K562 (cell line): ENCODE measurements around the gene DENND1A. TPM values are rescaled to one million over a fixed set of nuclear protein-coding genes. Genes with fewer than 3 reads are reported as not detected.

ENCODE experiments used
- ATAC-seq: fragments of 200-7000 bp; cut with Tn5 transposase; 3 replicates; pipeline ENCODE4 v1.9.1; 2020; ENCODE audit warnings: moderate library complexity
- BruUV-seq: library from RNA; stranded (reverse); fragments of 400-500 nt; replicated peaks from 2 replicates; lab custom pipeline; 2021; lab: Mats Ljungman, UMichigan
- CTCF ChIA-PET: fragments of 300-600 bp; formaldehyde crosslinking; extraction: SDS; loops from one replicate; lab custom pipeline; 2021; ENCODE audit warnings: low intra/inter-chr PET ratio; lab: Yijun Ruan, JAX
- POLR2A ChIA-PET: fragments of 300-600, 350-650 bp; sonication (Branson Sonifier 250); formaldehyde crosslinking; extraction: SDS; loops from one replicate; lab custom pipeline; 2021; ENCODE audit warnings: antibody characterized with exemption, inconsistent platforms; lab: Yijun Ruan, JAX
- DNase-seq, 4 experiments: peaks; one replicate each; pipeline versions ENCODE4 v3.0.0 to v3.0.0-alpha.2; 2011 to 2018; ENCODE audit warnings: low spot score in 3 of 4, mixed read lengths in 3 of 4; ENCODE audit errors: extremely low read depth in 1 of 4
- FAIRE-seq: peaks from 2 replicates; lab custom pipeline; 2011; peaks lifted over from hg19 to GRCh38; lab: Jason Lieb, UNC
- H2AFZ ChIP-seq: 2 replicates; pipeline ENCODE4 v1.6.0; 2011; ENCODE audit warnings: low read depth, low read length, control low read depth, inconsistent platforms
- H3K27ac ChIP-seq: fragments of 200-600 bp; 3 replicates; pipeline ENCODE4 v1.8.0; 2011; ENCODE audit warnings: low read depth, mild to moderate bottlenecking, control low read depth, inconsistent platforms, low read length, moderate library complexity, mixed read lengths; ENCODE audit errors: extremely low read depth
- H3K27me3 ChIP-seq, 2 experiments: fragments of 300-600 bp in 1 of 2; 2 replicates in 1 of 2; 3 replicates in 1 of 2; pipeline versions ENCODE4 v1.6.0 to v1.8.0; 2011; ENCODE audit warnings: inconsistent platforms in 2 of 2, low read length in 2 of 2, mild to moderate bottlenecking in 1 of 2, mixed read lengths in 1 of 2, moderate library complexity in 1 of 2; ENCODE audit not compliant: control insufficient read depth in 2 of 2, insufficient read depth in 2 of 2
- H3K36me3 ChIP-seq: fragments of 300-600 bp; 3 replicates; pipeline ENCODE4 v1.8.0; 2011; ENCODE audit warnings: mild to moderate bottlenecking, low read length, inconsistent platforms; ENCODE audit not compliant: control insufficient read depth, insufficient read depth
- H3K4me1 ChIP-seq, 2 experiments: fragments of 200-600 bp in 1 of 2; replicated peaks in 1 of 2; 2 replicates in 1 of 2; 3 replicates in 1 of 2; pipeline versions ENCODE4 v1.5.1 to v1.8.0; 2011; ENCODE audit warnings: inconsistent platforms in 2 of 2, low read length in 2 of 2, mild to moderate bottlenecking in 1 of 2, mixed read lengths in 1 of 2, moderate library complexity in 1 of 2; ENCODE audit not compliant: control insufficient read depth in 2 of 2, insufficient read depth in 2 of 2
- H3K4me2 ChIP-seq: 2 replicates; pipeline ENCODE4 v1.6.1; 2011; ENCODE audit warnings: low read length, control low read depth, inconsistent platforms, mixed read lengths; ENCODE audit not compliant: insufficient read depth
- H3K4me3 ChIP-seq: fragments of 200-600 bp; sonication (generic), shearing (Covaris generic); 2 replicates; pipeline ENCODE4 v1.5.1; 2016; ENCODE audit warnings: control low read depth, inconsistent platforms
- H3K79me2 ChIP-seq: fragments of 200-600 bp; 3 replicates; pipeline ENCODE4 v1.8.0; 2011; ENCODE audit warnings: low read length, inconsistent platforms; ENCODE audit not compliant: control insufficient read depth, insufficient read depth
- H3K9ac ChIP-seq, 2 experiments: 2 replicates each; pipeline versions ENCODE4 v1.6.0 to v1.6.1; 2011; ENCODE audit warnings: low read depth in 2 of 2, low read length in 2 of 2, control low read depth in 1 of 2, inconsistent platforms in 1 of 2, mild to moderate bottlenecking in 1 of 2, mixed read lengths in 1 of 2; ENCODE audit not compliant: insufficient read depth in 1 of 2
- H3K9me1 ChIP-seq: one replicate; pipeline ENCODE4 v1.6.0; 2011; ENCODE audit warnings: inconsistent platforms, mild to moderate bottlenecking, low read length, moderate library complexity; ENCODE audit not compliant: control insufficient read depth, insufficient read depth
- H3K9me3 ChIP-seq: replicated peaks from 2 replicates; pipeline ENCODE4 v1.5.1; 2011; ENCODE audit warnings: low read depth, low read length, inconsistent platforms; ENCODE audit not compliant: control insufficient read depth, insufficient read depth
- H4K20me1 ChIP-seq: replicated peaks from 2 replicates; pipeline ENCODE4 v1.6.1; 2011; ENCODE audit warnings: low read length, inconsistent platforms, mixed read lengths; ENCODE audit not compliant: control insufficient read depth, insufficient read depth
- HNRNPH1 ChIP-seq: fragments of 200-400 bp; formaldehyde crosslinking; optimal IDR thresholded peaks from 2 replicates; pipeline ENCODE3; 2017; ENCODE audit warnings: low read depth, mild to moderate bottlenecking, low read length, moderate library complexity
- PATZ1 ChIP-seq: fragments of 250-450 bp; sonication (Bioruptor Pico); IDR thresholded peaks from 2 replicates; pipeline ENCODE4 v1.5.0; 2020; ENCODE audit warnings: mild to moderate bottlenecking, borderline replicate concordance
- RUNX1 ChIP-seq: sonication (generic); IDR thresholded peaks from 2 replicates; pipeline ENCODE4 v1.6.1; 2016; ENCODE audit warnings: antibody characterized with exemption, low read depth
- ZNF740 ChIP-seq, 3 experiments: fragments of 200-800 bp in 1 of 3; sonication (Bioruptor generic) in 1 of 3; sonication (generic) in 1 of 3; formaldehyde crosslinking in 1 of 3; IDR thresholded peaks; 2 replicates each; pipeline versions ENCODE4 v1.6.1 to v1.8.0; 2016 to 2022; ENCODE audit warnings: mild to moderate bottlenecking in 2 of 3, missing compliant biosample characterization in 2 of 3, missing genetic modification characterization in 2 of 3, missing genetic modification reagents in 1 of 3
- WGBS: fragments of 100-300 bp; shearing (Covaris generic); methylation state at CpG from one replicate; pipeline ENCODE4 v1.1.6; 2016; ENCODE audit warnings: low coverage, mixed read lengths; ENCODE audit not compliant: insufficient coverage; ENCODE audit errors: missing lambda C conversion rate; 5-methylcytosine and 5-hydroxymethylcytosine counted together
- in situ Hi-C: fragments of 300-500 bp; cut with MboI; formaldehyde crosslinking; loops from 4 replicates; pipeline ENCODE4 v1.15.0; 2018; ENCODE audit warnings: inconsistent platforms, mixed read lengths
- intact Hi-C: fragments of 100-400 bp; cut with micrococcal nuclease; formaldehyde crosslinking; loops from 2 replicates; pipeline ENCODE4 v1.14.2; 2022
- polyA plus RNA-seq, 8 experiments: library from polyadenylated mRNA; depleted of rRNA in 4 of 8; stranded (reverse) in 5 of 8; unstranded in 3 of 8; fragments of >200 nt; fragmentation: Nextera tagmentation in 2 of 8; fragmentation: Illumina TruSeq in 1 of 8; extraction: Ambion mirVana in 2 of 8; extraction: Trizol in 1 of 8; gene quantifications; 2 replicates each; pipeline versions ENCODE4 v1.2.1 to v1.2.3, GENCODE V29; 2011 to 2014; ENCODE audit warnings: inconsistent platforms in 1 of 8, missing spikeins in 1 of 8
- total RNA-seq, 7 experiments: library from RNA; depleted of rRNA in 6 of 7; stranded (reverse); fragments of >200 nt in 6 of 7; fragmentation: Illumina TruSeq in 2 of 7; extraction: Trizol in 2 of 7; gene quantifications; 2 replicates each; pipeline versions ENCODE4 v1.2.1 to v1.2.3, GENCODE V29; 2011 to 2021; ENCODE audit warnings: low replicate concordance in 1 of 7

The DENND1A gene
- total and polyA plus RNA-seq, 9 of the 15 experiments (the other 6 are each of a cell fraction or from before 2014, with no cell fraction given): 7.6 to 29.5 (median 15.7) TPM

GRCh38 chr9:123784518-123784917 lies 145.4 kb downstream of the DENND1A start:
- Histone ChIP-seq H3K9me3 (no peaks in the 10 kb centered on the region), H3K4me3 (no peak overlapping the region), H3K9ac (no peak overlapping the region), H4K20me1 (no peaks in the 10 kb centered on the region), H3K27me3 (no peaks in the 10 kb centered on the region), H3K36me3 (no peaks in the 10 kb centered on the region), H3K4me2 (no peak overlapping the region), H3K4me1 (no peaks in the 10 kb centered on the region), H2AFZ (no peak overlapping the region), H3K27ac (no peak overlapping the region), H3K9me1 (no peaks in the 10 kb centered on the region), H3K79me2 (no peaks in the 10 kb centered on the region)
- DNase-seq (no peak), ATAC-seq (no peak), FAIRE-seq (no peak)
- POLR2A ChIA-PET: no interaction called here
- in situ Hi-C loops: no loop called here
- BruUV-seq: no TSS peak
- 89% methylated on average over 1 of the region's 1 CpG for WGBS
- TF ChIP-seq HNRNPH1: no peak
- no peak for TF ChIP-seq PATZ1 (CRISPR knock-in tag)
- TF ChIP-seq ZNF740 (CRISPR knock-in tag; IDR thresholded peaks at IDR 0.05): no peak
- no peak for TF ChIP-seq ZNF740 (tag; IDR thresholded peaks at IDR 0.05)
- TF ChIP-seq RUNX1: no peak
- intact Hi-C loops: no loop called here
- CTCF ChIA-PET: no interaction called here
